Neural progenitor cell (in vitro differentiated cells): Measurements from ENCODE around the gene PCDHGA3. TPM values are rescaled to one million over a fixed set of nuclear protein-coding genes. Genes with fewer than 3 reads are reported as not detected.
"Not testable (repeated sequence)": the region's sequence is repeated elsewhere in the genome, so short reads cannot be mapped to it uniquely, and the experiment has no call there.

Experiments
- DNase-seq: peaks from one replicate; pipeline ENCODE4 v3.0.0-alpha.2; 2016; ENCODE audit warnings: low spot score
- H2AFZ ChIP-seq: fragments of 200-600 bp; sonication (generic); replicated peaks from 2 replicates; pipeline ENCODE4 v1.6.1; 2016; ENCODE audit warnings: antibody characterized with exemption
- H3F3A ChIP-seq: fragments of 200-600 bp; sonication (generic); 2 replicates; pipeline ENCODE4 v1.6.1; 2016; ENCODE audit warnings: antibody characterized with exemption, low read depth
- H3K27ac ChIP-seq: fragments of 200-600 bp; sonication (generic); 2 replicates; pipeline ENCODE4 v1.5.1; 2016; ENCODE audit warnings: mild to moderate bottlenecking
- H3K27me3 ChIP-seq: fragments of 200-600 bp; sonication (generic); 2 replicates; pipeline ENCODE4 v1.6.1; 2016; ENCODE audit warnings: mild to moderate bottlenecking, moderate library complexity
- H3K36me3 ChIP-seq: fragments of 200-600 bp; sonication (generic); 2 replicates; pipeline ENCODE4 v1.5.1; 2016
- H3K4me1 ChIP-seq: fragments of 200-600 bp; sonication (generic); 2 replicates; pipeline ENCODE4 v1.6.1; 2016; ENCODE audit warnings: mixed run types
- H3K4me2 ChIP-seq: fragments of 200-600 bp; sonication (generic); 2 replicates; pipeline ENCODE4 v1.6.1; 2016
- H3K4me3 ChIP-seq: fragments of 200-600 bp; sonication (generic); 2 replicates; pipeline ENCODE4 v1.5.1; 2016
- H3K79me2 ChIP-seq: fragments of 200-600 bp; sonication (generic); 2 replicates; pipeline ENCODE4 v1.6.1; 2016; ENCODE audit warnings: low read depth
- H3K9ac ChIP-seq: fragments of 200-600 bp; sonication (generic); 2 replicates; pipeline ENCODE4 v1.6.1; 2016
- H3K9me3 ChIP-seq: fragments of 200-600 bp; sonication (generic); 2 replicates; pipeline ENCODE4 v1.5.1; 2016; ENCODE audit warnings: low read depth
- H4K20me1 ChIP-seq: fragments of 200-600 bp; sonication (generic); 2 replicates; pipeline ENCODE4 v1.6.1; 2016; ENCODE audit warnings: low read depth
- H3K27ac Mint-ChIP-seq: 3 replicates; pipeline ENCODE4 v1.8.0; 2021; ENCODE audit warnings: mixed read lengths
- H3K27me3 Mint-ChIP-seq: 2 replicates; pipeline ENCODE4 v1.8.0; 2022; ENCODE audit warnings: low read depth, mild to moderate bottlenecking, inconsistent platforms, moderate library complexity, mixed read lengths; ENCODE audit not compliant: insufficient read depth
- H3K36me3 Mint-ChIP-seq: 3 replicates; pipeline ENCODE4 v1.8.0; 2021; ENCODE audit warnings: mixed read lengths
- H3K4me1 Mint-ChIP-seq: 3 replicates; pipeline ENCODE4 v1.8.0; 2021; ENCODE audit warnings: mixed read lengths
- H3K4me3 Mint-ChIP-seq: 3 replicates; pipeline ENCODE4 v1.8.0; 2021; ENCODE audit warnings: mild to moderate bottlenecking, moderate library complexity, mixed read lengths
- H3K9me3 Mint-ChIP-seq: 3 replicates; pipeline ENCODE4 v1.8.0; 2020; ENCODE audit warnings: mixed read lengths
- CTCF ChIP-seq: fragments of 200-600 bp; sonication (generic); IDR thresholded peaks from 2 replicates; pipeline ENCODE4 v1.5.1; 2017; ENCODE audit warnings: antibody characterized with exemption, mild to moderate bottlenecking
- EZH2 ChIP-seq: fragments of 200-600 bp; sonication (generic); IDR thresholded peaks from 2 replicates; pipeline ENCODE4 v1.6.1; 2017; ENCODE audit warnings: antibody characterized with exemption, mild to moderate bottlenecking, moderate library complexity
- EZH2phosphoT487 ChIP-seq: fragments of 200-600 bp; sonication (generic); IDR thresholded peaks from 2 replicates; pipeline ENCODE4 v1.6.1; 2017; ENCODE audit warnings: antibody characterized with exemption
- total RNA-seq: library from RNA; depleted of rRNA; stranded (reverse); fragments of >200 nt; gene quantifications from 2 replicates; pipeline ENCODE4 v1.2.3, GENCODE V29; 2015; ENCODE audit warnings: low replicate concordance

The PCDHGA3 gene
- total RNA-seq, 1 donor from 2014 or later = 0.54 TPM

DNA sequence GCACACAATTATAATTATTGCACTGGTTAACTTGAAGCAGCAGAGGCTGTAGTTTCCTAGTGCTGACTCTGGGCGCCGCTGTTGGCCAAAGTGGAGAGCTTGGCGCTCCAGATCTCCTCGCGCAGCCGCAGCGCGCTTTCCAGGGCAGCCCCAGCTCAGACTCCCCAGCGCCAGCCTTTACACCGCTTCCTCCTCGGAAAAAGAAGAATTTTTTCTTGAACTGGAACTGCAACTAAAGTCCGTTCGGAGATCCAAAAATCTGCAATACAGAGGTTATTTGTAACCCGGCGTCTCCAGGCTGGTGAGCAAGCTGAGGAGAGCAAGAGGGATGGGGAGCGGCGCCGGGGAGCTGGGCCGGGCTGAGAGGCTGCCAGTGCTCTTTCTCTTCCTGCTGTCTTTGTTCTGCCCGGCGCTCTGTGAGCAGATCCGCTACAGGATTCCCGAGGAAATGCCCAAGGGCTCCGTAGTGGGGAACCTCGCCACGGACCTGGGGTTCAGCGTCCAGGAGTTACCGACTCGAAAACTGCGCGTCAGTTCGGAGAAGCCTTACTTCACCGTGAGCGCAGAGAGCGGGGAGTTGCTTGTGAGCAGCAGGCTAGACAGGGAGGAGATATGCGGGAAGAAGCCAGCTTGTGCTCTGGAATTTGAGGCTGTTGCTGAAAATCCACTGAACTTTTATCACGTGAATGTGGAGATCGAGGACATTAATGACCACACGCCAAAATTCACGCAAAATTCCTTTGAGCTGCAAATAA is 44.1 kb downstream of the PCDHGA3 start, which contains the start of gene PCDHGB4:
Gene PCDHGB4 (plus strand): TSS at position 142 of the 755 bp plus-strand sequence. CDS start 187 bp downstream, at position 329.
- H3K9me3 Mint-ChIP-seq = peaks cover 56% of the 10 kb centered on the region
- H3K36me3 Mint-ChIP-seq = not testable (repeated sequence)

DNA sequence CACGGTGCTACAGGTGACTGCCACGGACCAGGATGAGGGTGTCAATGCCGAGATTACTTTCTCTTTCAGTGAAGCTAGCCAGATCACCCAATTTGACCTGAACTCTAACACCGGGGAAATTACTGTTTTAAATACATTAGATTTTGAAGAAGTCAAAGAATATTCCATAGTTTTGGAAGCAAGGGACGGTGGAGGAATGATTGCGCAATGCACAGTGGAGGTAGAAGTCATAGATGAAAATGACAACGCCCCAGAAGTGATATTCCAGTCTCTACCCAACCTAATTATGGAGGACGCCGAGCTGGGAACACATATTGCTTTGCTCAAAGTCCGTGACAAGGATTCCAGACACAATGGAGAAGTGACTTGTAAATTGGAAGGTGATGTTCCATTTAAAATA is 45.0 kb downstream of the PCDHGA3 start:
- no peak overlapping the region for H3K27ac ChIP-seq
- H4K20me1 ChIP-seq = no peaks in the 10 kb centered on the region
- Mint-ChIP-seq H3K36me3 (peaks cover 9% of the 10 kb centered on the region), H3K27ac (no peak overlapping the region), H3K27me3 (peaks cover 5% of the 10 kb centered on the region), H3K9me3 (peaks cover 58% of the 10 kb centered on the region), H3K4me3 (no peak overlapping the region), H3K4me1 (no peaks in the 10 kb centered on the region)
- no peak overlapping the region for H3K4me2 ChIP-seq
- H3F3A ChIP-seq = peaks cover 7% of the 10 kb centered on the region
- H2AFZ ChIP-seq = no peak overlapping the region
- peaks cover 17% of the 10 kb centered on the region for H3K36me3 ChIP-seq
- peaks cover 40% of the 10 kb centered on the region for H3K9me3 ChIP-seq
- no peaks in the 10 kb centered on the region for H3K79me2 ChIP-seq
- DNase-seq = no peak
- H3K9ac ChIP-seq = no peak overlapping the region
- H3K4me1 ChIP-seq = no peaks in the 10 kb centered on the region
- peak overlapping the region; percentile 13 for H3K4me3 ChIP-seq
- TF ChIP-seq CTCF = no peak
- TF ChIP-seq EZH2phosphoT487 = no peak
- no peak for TF ChIP-seq EZH2
- no peaks in the 10 kb centered on the region for H3K27me3 ChIP-seq

More for the DNA sequence above, 44.1 kb downstream of the PCDHGA3 start, which contains the start of gene PCDHGB4:
- H3F3A ChIP-seq, H4K20me1 ChIP-seq, H3K79me2 ChIP-seq, H3K27ac Mint-ChIP-seq, H3K27me3 ChIP-seq, H3K4me1 Mint-ChIP-seq, H3K9ac ChIP-seq, H3K4me1 ChIP-seq, H2AFZ ChIP-seq, H3K4me3 Mint-ChIP-seq, H3K27ac ChIP-seq, H3K27me3 Mint-ChIP-seq: not testable (repeated sequence)
- DNase-seq = peak; percentile 68
- H3K4me3 ChIP-seq = peak within 1 kb of the TSS; percentile 41
- peaks cover 11% of the 10 kb centered on the region for H3K36me3 ChIP-seq
- peak; percentile 66 for TF ChIP-seq CTCF
- peak within 1 kb of the TSS; percentile 46 for H3K4me2 ChIP-seq
- H3K9me3 ChIP-seq = peaks cover 32% of the 10 kb centered on the region

DNA sequence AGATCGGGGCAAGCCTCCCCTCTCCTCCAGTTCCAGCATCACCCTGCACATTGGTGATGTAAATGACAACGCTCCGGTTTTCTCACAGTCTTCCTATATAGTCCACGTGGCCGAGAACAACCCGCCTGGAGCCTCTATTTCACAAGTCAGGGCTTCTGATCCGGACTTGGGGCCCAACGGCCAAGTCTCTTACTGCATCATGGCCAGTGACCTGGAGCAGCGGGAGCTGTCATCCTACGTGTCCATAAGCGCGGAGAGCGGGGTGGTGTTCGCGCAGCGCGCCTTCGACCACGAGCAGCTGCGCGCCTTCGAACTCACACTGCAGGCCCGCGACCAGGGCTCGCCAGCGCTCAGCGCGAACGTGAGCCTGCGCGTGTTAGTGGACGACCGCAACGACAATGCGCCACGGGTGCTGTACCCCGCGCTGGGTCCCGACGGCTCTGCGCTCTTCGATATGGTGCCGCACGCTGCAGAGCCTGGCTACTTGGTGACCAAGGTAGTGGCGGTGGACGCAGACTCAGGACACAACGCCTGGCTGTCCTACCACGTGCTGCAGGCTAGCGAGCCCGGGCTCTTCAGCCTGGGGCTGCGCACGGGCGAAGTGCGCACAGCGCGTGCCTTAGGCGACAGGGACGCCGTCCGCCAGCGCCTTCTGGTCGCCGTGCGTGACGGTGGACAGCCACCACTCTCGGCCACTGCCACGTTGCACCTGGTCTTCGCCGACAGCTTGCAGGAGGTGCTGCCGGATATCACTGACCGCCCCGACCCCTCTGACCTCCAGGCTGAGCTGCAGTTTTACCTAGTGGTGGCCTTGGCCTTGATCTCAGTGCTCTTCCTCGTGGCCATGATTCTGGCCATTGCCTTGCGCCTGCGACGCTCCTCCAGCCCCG is 45.8 kb downstream of the PCDHGA3 start:
- no peak overlapping the region for H3K4me2 ChIP-seq
- H3K4me3 ChIP-seq = no peak overlapping the region
- no peak for DNase-seq
- no peaks in the 10 kb centered on the region for H3K4me1 Mint-ChIP-seq
- H3K27me3 Mint-ChIP-seq = peaks cover 5% of the 10 kb centered on the region
- no peak overlapping the region for H2AFZ ChIP-seq
- H3K27ac ChIP-seq = no peak overlapping the region
- H3K27ac Mint-ChIP-seq = no peak overlapping the region
- TF ChIP-seq EZH2phosphoT487 (no peak), CTCF (no peak), EZH2 (no peak)
- no peak overlapping the region for H3K9ac ChIP-seq
- peaks cover 19% of the 10 kb centered on the region for H3K36me3 ChIP-seq
- H3K4me1 ChIP-seq = no peaks in the 10 kb centered on the region
- no peaks in the 10 kb centered on the region for H3K27me3 ChIP-seq
- no peak overlapping the region for H3K4me3 Mint-ChIP-seq
- peaks cover 45% of the 10 kb centered on the region for H3K9me3 ChIP-seq
- H3K9me3 Mint-ChIP-seq = peaks cover 58% of the 10 kb centered on the region
- H3F3A ChIP-seq = peaks cover 7% of the 10 kb centered on the region
- H3K36me3 Mint-ChIP-seq = peaks cover 9% of the 10 kb centered on the region
- H4K20me1 ChIP-seq = no peaks in the 10 kb centered on the region
- H3K79me2 ChIP-seq = no peaks in the 10 kb centered on the region
